ENCODE measurements around the gene CYP4F8.
"Not testable (repeated sequence)": the region's sequence is repeated elsewhere in the genome, so short reads cannot be mapped to it uniquely, and the experiment has no call there.

CYP4F8 gene

DNA sequence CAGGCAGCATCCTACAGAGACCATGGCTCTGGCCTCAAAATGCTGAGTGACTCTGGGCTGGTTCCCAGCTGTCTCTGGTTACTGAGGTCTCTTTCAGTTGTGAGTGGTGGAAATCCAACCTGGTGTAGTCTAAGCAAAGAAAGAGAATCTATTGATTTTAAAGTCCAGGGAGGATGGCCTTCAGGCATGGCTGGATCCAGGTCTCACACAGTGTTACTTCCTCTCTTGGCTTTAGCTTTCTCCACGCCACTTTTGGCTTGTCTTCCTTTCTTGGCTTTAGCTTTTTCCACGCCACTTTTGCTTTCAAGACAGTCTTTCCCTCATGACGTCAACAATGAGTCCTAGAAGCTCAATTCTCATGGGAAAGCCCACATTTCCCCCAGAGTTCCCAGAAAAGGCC, 29.8 kb downstream of the CYP4F8 start:
- Mint-ChIP-seq H3K4me3 (no peak overlapping the region), H3K27me3 (ENCODE audit: low read depth) (no peaks in the 10 kb centered on the region), H3K36me3 (ENCODE audit: low read depth) (no peaks in the 10 kb centered on the region), H3K4me1 (ENCODE audit: low read depth) (peaks cover 2% of the 10 kb centered on the region), H3K27ac (no peak overlapping the region), H3K9me3 (no peaks in the 10 kb centered on the region)

DNA sequence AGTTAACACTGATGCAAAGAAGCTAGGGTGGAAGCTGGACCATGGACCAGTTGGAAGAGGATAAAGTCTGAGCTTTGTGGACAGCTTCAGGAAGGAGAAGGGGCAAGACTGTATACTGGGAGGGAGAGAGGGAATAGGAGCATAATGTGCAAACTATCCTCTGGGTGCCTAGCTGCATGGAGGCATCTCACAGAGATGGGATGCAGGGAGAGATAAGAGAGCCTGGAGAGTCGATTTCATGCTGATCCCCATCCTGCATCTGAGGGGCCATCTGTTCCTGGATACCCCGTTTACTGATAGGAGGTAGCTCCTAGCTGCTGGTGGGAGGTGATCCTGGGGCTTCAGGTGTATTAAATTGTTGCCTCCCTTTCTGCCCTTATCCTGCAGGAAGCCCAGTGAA, 34.5 kb downstream of the CYP4F8 start:
- Mint-ChIP-seq H3K9me3 (no peaks in the 10 kb centered on the region), H3K27ac (no peak overlapping the region), H3K27me3 (ENCODE audit: low read depth) (peaks cover 3% of the 10 kb centered on the region), H3K4me3 (no peak overlapping the region), H3K36me3 (ENCODE audit: low read depth) (no peaks in the 10 kb centered on the region), H3K4me1 (ENCODE audit: low read depth) (no peaks in the 10 kb centered on the region)

DNA sequence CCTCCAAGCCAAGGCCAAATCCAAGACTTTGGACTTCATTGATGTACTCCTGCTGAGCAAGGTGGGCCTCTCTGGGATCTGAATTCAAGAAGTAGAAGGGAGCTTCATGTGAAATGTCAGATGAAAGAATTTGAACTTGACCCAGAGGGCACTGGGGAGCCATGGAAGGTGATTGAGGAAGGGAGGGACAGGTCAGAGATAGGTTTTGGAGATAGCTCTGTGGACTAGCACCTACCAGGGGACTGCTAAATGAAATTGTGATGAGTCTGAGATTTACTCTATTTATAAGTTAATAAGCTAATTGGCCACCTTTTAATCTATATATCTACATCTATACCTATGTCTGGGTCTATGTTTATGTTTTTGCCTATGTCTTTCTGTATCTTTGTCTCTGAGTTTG, 35.1 kb downstream of the CYP4F8 start:
- not testable (repeated sequence) for H3K27ac Mint-ChIP-seq; H3K36me3 Mint-ChIP-seq (ENCODE audit: low read depth); H3K9me3 Mint-ChIP-seq; H3K27me3 Mint-ChIP-seq (ENCODE audit: low read depth); H3K4me1 Mint-ChIP-seq (ENCODE audit: low read depth); H3K4me3 Mint-ChIP-seq

DNA sequence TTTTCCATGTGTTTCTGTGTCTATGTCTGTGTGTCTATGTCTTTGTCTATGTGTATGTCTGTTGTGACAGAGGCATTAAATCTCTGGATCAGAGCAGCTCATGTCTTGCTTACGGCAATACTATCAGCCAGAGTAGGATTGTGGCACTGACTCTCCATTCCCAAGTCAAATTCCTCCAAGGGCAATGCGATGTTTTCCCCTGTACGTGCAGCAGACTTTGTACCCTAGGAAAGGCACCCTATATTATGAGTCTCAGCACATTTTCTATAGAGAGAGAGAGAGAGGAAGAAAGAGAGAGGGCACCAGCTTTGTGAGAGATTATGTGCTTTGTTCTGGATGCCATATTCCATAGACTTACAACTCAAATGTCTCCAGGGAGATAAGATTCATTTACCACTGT, 36.8 kb downstream of the CYP4F8 start:
- Mint-ChIP-seq H3K27ac (no peak overlapping the region), H3K9me3 (no peaks in the 10 kb centered on the region), H3K4me1 (ENCODE audit: low read depth) (no peaks in the 10 kb centered on the region), H3K36me3 (ENCODE audit: low read depth) (no peaks in the 10 kb centered on the region), H3K4me3 (no peak overlapping the region), H3K27me3 (ENCODE audit: low read depth) (peaks cover 9% of the 10 kb centered on the region)

DNA sequence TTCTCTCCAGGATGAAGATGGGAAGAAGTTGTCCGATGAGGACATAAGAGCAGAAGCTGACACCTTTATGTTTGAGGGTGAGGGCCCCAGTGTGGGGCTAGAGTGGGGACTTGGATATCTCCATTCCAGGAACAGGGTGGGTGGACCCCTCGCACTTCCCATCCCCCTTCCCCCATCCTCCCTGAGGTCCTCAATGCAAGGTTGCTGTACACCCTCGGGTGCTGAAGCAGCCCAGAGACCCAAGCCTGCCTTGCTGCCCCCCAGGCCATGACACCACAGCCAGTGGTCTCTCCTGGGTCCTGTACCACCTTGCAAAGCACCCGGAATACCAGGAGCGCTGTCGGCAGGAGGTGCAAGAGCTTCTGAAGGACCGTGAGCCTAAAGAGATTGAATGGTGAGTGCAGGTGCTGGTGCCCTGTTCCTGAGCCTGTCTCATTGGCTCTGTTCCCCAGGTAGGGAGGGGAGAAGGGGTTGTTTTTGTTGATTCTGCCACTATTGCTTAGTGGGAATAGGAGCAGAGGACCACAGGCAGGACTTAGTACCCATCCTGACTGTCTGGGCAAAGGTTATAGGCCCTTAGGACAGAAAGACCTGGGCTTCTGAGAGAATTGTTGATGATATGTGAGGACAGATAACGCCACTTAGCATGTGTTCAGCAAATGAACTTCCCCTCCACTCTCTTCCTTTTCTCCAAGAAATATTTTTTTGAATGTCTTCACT, 37.7 kb downstream of the CYP4F8 start:
- Mint-ChIP-seq H3K4me1 (ENCODE audit: low read depth) (no peaks in the 10 kb centered on the region), H3K36me3 (ENCODE audit: low read depth) (no peaks in the 10 kb centered on the region), H3K27me3 (ENCODE audit: low read depth) (peaks cover 9% of the 10 kb centered on the region), H3K27ac (no peak overlapping the region), H3K9me3 (no peaks in the 10 kb centered on the region), H3K4me3 (no peak overlapping the region)

DNA sequence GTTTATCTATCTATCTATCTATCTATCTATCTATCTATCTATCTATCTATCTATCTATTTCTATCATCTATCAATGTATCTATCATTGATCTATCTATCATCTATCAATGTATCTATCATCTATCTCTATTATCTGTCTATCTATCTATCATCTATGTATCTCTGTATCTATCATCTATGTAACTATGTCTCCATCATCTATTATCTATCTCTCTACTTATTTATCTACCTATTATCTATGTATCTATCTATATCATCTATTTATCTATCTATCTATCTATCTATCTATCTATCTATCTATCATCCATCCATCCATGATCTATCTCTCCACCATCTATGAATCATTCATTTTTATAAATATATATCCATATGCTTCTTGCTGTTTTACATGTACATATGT, 41.4 kb downstream of the CYP4F8 start:
- no peak overlapping the region for H3K27ac Mint-ChIP-seq
- no peaks in the 10 kb centered on the region for H3K9me3 Mint-ChIP-seq
- no peaks in the 10 kb centered on the region for H3K4me1 Mint-ChIP-seq (ENCODE audit: low read depth)
- peaks cover 9% of the 10 kb centered on the region for H3K27me3 Mint-ChIP-seq (ENCODE audit: low read depth)
- H3K4me3 Mint-ChIP-seq = no peak overlapping the region
- no peaks in the 10 kb centered on the region for H3K36me3 Mint-ChIP-seq (ENCODE audit: low read depth)

DNA sequence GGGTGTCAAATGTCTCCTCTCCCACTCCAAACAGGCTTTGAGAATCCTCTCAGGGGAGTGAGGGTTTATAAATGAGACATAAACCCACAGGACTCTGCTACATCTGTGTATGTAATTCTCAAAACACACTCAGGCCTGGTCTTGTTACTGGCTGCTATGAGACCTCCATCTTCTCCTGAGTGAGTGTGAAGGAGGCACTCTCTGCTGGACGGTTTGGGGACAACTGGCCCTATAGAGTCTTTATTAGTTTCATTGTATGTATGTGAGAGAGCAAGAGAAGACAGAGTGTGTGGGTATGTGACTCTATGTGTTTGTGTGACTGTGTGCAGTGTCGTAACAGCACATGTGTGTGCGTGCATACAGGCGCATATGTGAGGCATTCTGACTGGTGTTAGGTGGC, 48.2 kb downstream of the CYP4F8 start:
- Mint-ChIP-seq H3K4me1 (ENCODE audit: low read depth) (no peaks in the 10 kb centered on the region), H3K36me3 (ENCODE audit: low read depth) (no peaks in the 10 kb centered on the region), H3K27me3 (ENCODE audit: low read depth) (no peaks in the 10 kb centered on the region), H3K27ac (no peak overlapping the region), H3K4me3 (no peak overlapping the region), H3K9me3 (no peaks in the 10 kb centered on the region)

DNA sequence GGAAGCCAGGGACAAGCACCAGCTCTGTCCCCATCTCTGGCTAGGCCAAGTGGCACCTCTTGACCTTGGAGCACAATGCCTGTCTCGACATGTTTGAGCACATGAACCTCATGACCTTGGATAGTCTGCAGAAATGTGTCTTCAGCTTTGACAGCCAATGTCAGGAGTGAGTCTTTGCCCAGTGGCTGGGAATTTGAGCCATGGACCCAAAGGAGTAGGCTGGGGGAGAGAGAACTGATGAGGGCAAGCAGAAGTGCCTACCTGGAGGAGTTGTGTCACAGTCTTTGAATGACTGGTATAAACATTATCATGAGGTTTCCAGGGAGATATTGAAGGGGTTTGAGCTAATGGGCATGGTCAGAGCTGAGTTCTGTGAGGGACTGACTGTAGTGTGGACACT, 51.2 kb downstream of the CYP4F8 start:
- H3K27me3 Mint-ChIP-seq (ENCODE audit: low read depth) = no peaks in the 10 kb centered on the region
- H3K4me1 Mint-ChIP-seq (ENCODE audit: low read depth) = no peaks in the 10 kb centered on the region
- H3K27ac Mint-ChIP-seq = no peak overlapping the region
- H3K9me3 Mint-ChIP-seq = no peaks in the 10 kb centered on the region
- no peak overlapping the region for H3K4me3 Mint-ChIP-seq
- H3K36me3 Mint-ChIP-seq (ENCODE audit: low read depth) = no peaks in the 10 kb centered on the region

DNA sequence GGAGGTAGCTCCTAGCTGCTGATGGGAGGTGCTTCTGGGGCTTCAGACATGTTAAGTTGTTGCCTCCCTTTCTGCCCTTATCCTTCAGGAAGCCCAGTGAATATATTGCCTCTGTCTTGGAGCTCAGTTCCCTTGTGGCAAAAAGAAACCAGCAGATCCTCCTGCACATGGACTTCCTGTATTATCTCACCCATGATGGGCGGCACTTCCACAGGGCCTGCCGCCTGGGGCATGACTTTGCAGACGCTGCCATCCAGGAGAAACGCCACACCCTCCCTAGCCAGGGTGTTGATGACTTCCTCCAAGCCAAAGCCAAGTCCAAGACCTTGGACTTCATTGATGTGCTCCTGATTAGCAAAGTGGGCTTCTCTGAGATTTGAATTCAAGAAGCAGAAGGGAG, 51.9 kb downstream of the CYP4F8 start:
- no peaks in the 10 kb centered on the region for H3K27me3 Mint-ChIP-seq (ENCODE audit: low read depth)
- no peak overlapping the region for H3K27ac Mint-ChIP-seq
- no peaks in the 10 kb centered on the region for H3K4me1 Mint-ChIP-seq (ENCODE audit: low read depth)
- H3K9me3 Mint-ChIP-seq = no peaks in the 10 kb centered on the region
- H3K36me3 Mint-ChIP-seq (ENCODE audit: low read depth) = no peaks in the 10 kb centered on the region
- no peak overlapping the region for H3K4me3 Mint-ChIP-seq

DNA sequence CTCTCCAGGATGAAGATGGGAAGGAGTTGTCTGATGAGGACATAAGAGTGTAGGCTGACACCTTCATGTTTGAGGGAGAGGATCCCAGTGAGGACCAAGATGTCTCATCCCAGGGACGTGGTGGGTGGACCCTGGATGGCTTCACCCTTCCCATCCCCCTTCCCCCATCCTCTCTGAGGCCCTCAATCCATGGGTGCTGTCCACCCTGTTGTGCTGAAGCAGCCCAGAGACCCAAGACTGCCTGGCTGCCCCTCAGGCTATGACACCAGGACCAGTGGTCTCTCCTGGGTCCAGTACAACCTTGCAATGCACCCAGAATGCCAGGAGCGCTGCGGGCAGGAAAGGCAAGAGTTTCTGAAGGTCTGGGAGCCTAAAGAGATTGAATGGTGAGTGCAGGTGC, 54.4 kb downstream of the CYP4F8 start:
- Mint-ChIP-seq H3K27ac (no peak overlapping the region), H3K4me3 (no peak overlapping the region), H3K36me3 (ENCODE audit: low read depth) (no peaks in the 10 kb centered on the region), H3K27me3 (ENCODE audit: low read depth) (no peaks in the 10 kb centered on the region), H3K4me1 (ENCODE audit: low read depth) (no peaks in the 10 kb centered on the region), H3K9me3 (no peaks in the 10 kb centered on the region)

DNA sequence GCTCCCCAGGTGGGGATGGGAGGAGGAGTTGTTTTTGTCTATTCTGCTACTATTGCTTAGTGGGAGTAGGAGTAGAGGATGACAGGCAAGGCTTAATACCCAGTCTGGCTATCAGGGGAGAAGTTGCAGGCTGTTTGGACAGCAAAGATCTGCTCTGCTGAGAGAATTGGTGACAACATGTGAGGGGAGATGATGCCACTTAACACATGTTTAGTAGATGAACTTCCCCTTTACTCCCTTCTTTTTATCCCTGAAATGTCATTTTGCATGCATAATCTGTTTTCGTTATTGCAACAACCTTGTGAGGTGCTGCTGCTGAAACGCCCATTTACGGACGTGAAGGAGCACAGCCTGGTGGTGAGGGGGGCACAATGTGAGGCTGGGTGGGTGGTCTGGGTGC, 54.9 kb downstream of the CYP4F8 start:
- no peak overlapping the region for H3K27ac Mint-ChIP-seq
- H3K27me3 Mint-ChIP-seq (ENCODE audit: low read depth) = no peaks in the 10 kb centered on the region
- H3K4me3 Mint-ChIP-seq = no peak overlapping the region
- H3K4me1 Mint-ChIP-seq (ENCODE audit: low read depth) = no peaks in the 10 kb centered on the region
- H3K9me3 Mint-ChIP-seq = no peaks in the 10 kb centered on the region
- no peaks in the 10 kb centered on the region for H3K36me3 Mint-ChIP-seq (ENCODE audit: low read depth)

DNA sequence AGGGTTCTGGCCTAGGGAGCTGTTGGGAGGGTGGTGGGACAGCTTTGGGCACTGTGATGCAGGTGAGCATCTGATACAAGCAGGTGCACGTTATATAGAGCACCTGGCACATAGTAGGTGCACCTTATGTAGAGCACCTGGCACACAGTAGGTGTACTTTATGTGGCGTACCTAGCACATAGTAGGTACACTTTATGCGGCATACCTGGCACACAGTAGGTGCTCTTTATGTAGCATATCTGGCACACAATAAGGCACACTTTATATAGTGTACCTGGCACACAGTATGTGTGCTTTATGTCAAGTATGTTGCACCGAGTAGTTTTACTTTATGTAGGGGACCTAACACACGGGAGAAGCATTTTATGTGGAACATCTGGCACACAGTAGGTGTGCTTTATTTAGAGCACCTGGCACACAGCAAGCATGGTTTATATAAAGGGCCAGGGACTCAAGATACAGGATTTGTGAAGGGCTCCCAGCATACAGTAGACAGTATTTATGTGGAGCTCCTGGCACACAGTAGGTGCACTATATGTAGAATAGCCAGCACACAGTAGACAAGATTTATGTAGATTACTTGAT, 56.3 kb downstream of the CYP4F8 start:
- no peaks in the 10 kb centered on the region for H3K9me3 Mint-ChIP-seq
- H3K4me1 Mint-ChIP-seq (ENCODE audit: low read depth) = no peaks in the 10 kb centered on the region
- H3K36me3 Mint-ChIP-seq (ENCODE audit: low read depth) = no peaks in the 10 kb centered on the region
- H3K27ac Mint-ChIP-seq = no peak overlapping the region
- no peaks in the 10 kb centered on the region for H3K27me3 Mint-ChIP-seq (ENCODE audit: low read depth)
- H3K4me3 Mint-ChIP-seq = no peak overlapping the region

DNA sequence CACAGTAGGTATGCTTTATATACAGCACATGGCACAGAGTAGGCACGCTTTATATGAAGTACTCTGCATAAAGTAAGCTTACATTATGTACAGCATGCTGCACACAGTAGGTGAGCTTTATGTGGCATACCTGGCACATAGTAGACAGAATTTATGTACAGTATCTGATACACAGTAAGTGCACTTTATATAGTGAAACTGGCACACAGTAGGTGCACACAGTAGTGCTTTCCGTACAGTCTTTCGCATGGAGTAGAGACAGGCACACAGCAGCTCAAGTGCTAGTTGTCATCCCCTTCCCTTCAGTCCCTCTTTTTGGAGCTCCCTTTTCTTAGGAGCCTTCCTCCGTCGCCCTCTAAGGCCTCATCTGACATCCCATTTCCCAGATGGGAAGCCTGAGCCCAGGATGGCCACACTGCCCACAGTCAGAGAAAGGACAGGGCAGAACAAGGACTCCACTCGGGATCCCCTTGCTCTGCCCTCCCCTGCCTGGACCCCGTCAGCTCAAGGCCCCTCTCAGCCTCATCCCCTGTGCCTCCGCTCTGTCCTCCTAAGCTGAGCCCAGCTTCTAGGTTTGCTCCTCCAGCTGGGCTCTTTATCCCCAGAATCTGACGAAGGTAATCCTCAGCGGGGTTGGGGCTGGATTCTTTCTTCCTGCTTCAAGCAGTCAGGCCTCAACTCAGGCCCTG, 57.0 kb downstream of the CYP4F8 start:
- H3K4me1 Mint-ChIP-seq (ENCODE audit: low read depth) = no peaks in the 10 kb centered on the region
- H3K9me3 Mint-ChIP-seq = no peaks in the 10 kb centered on the region
- H3K36me3 Mint-ChIP-seq (ENCODE audit: low read depth) = no peaks in the 10 kb centered on the region
- no peak overlapping the region for H3K4me3 Mint-ChIP-seq
- H3K27ac Mint-ChIP-seq = no peak overlapping the region
- H3K27me3 Mint-ChIP-seq (ENCODE audit: low read depth) = no peaks in the 10 kb centered on the region

DNA sequence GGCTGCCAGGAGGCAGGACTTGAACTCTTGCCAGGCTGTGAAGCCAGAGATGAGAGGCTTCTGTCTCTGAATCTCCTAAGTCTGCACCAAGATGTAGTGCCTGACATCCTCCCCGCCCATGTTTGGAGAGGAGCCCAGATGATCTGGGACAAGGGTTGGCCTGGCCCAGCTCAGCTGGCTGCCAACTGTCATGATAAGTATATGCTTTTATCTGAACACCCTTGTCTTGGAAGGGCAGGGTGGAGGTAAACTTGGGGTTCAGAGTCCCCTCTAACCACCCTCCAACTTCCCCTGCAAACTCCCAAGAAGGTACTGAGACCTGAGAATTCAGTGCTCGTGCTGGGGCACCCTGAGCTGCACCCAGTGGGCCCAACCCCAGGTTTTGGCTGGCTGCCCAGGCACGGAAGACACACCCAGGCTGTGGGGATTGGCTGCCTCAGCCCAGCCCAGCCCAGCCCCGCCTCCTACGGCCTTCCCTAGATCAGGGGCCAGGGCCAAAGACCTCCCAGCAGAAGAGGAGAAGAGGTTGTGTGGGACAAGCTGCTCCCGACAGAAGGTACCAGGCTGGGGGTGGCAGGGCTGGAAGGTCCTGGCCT, 57.7 kb downstream of the CYP4F8 start, which contains the start of gene CYP4F12:
Gene CYP4F12, plus strand, starts transcription at position 508 of the 596 bp plus-strand sequence. CDS start 443 bp downstream, outside the sequence.
- Mint-ChIP-seq H3K36me3 (ENCODE audit: low read depth) (no peaks in the 10 kb centered on the region), H3K4me3 (no peak within 1 kb of the TSS), H3K4me1 (ENCODE audit: low read depth) (no peaks in the 10 kb centered on the region), H3K27me3 (ENCODE audit: low read depth) (no peaks in the 10 kb centered on the region), H3K27ac (no peak within 1 kb of the TSS), H3K9me3 (peaks cover 3% of the 10 kb centered on the region)

DNA sequence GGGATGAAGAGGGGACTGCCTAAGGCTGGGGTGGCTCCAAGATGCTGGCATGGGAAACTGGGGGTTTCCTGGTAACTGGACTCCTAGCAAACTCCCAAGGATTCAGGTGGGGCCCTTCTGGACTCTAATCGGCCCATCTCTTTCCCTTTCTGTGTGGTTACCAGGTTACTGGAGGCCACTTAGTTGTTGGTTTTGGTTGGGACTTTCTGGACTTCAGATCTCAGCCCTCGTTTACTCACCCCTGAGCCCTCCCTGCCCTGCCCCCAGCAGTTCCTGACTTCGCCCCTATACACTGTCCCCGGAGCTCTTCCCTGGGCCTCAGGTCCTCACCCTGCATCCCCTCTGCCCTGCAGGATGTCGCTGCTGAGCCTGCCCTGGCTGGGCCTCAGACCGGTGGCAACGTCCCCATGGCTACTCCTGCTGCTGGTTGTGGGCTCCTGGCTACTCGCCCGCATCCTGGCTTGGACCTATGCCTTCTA, 58.2 kb downstream of the CYP4F8 start:
- Mint-ChIP-seq H3K27ac (no peak overlapping the region), H3K27me3 (ENCODE audit: low read depth) (no peaks in the 10 kb centered on the region), H3K9me3 (peaks cover 8% of the 10 kb centered on the region), H3K36me3 (ENCODE audit: low read depth) (no peaks in the 10 kb centered on the region), H3K4me3 (no peak overlapping the region), H3K4me1 (ENCODE audit: low read depth) (no peaks in the 10 kb centered on the region)
